Measurements from ENCODE around the gene KISS1R. TPM values are rescaled to one million over a fixed set of nuclear protein-coding genes. Genes with fewer than 3 reads are reported as not detected.
"Not testable (repeated sequence)": the region's sequence is repeated elsewhere in the genome, so short reads cannot be mapped to it uniquely, and the experiment has no call there.

Gene KISS1R
- total RNA-seq, 2 experiments from 2014 or later = 1.8 to 2.3 TPM

GRCh38 chr19:885536-886224 lies 31.5 kb upstream of the KISS1R start:
- no peak overlapping the region for H3K27ac Mint-ChIP-seq
- CTCF ChIA-PET = no interaction called here
- DNase-seq = no peak
- peaks cover 26% of the 10 kb centered on the region for H3K36me3 Mint-ChIP-seq (ENCODE audit: low read depth)
- no peak overlapping the region for H3K4me3 Mint-ChIP-seq
- POLR2A ChIA-PET = no interaction called here
- no peaks in the 10 kb centered on the region for H3K4me1 Mint-ChIP-seq
- H3K9me3 Mint-ChIP-seq = no peaks in the 10 kb centered on the region
- H3K27me3 Mint-ChIP-seq = no peaks in the 10 kb centered on the region

GRCh38 chr19:887072-887471 lies 30.1 kb upstream of the KISS1R start:
- Mint-ChIP-seq H3K27me3 (no peaks in the 10 kb centered on the region), H3K9me3 (no peaks in the 10 kb centered on the region), H3K27ac (no peak overlapping the region), H3K36me3 (ENCODE audit: low read depth) (peaks cover 14% of the 10 kb centered on the region), H3K4me3 (no peak overlapping the region), H3K4me1 (peaks cover 6% of the 10 kb centered on the region)
- POLR2A ChIA-PET = no interaction called here
- CTCF ChIA-PET = no interaction called here
- DNase-seq = no peak

- peaks cover 8% of the 10 kb centered on the region for H3K4me1 Mint-ChIP-seq
Observed at GRCh38 chr19:887599-887998, 29.5 kb upstream of the KISS1R start.

GRCh38 chr19:888581-889385 lies 28.4 kb upstream of the KISS1R start:
- Mint-ChIP-seq H3K4me3 (no peak overlapping the region), H3K27me3 (no peaks in the 10 kb centered on the region), H3K9me3 (no peaks in the 10 kb centered on the region), H3K36me3 (ENCODE audit: low read depth) (peaks cover 12% of the 10 kb centered on the region), H3K27ac (no peak overlapping the region), H3K4me1 (peaks cover 16% of the 10 kb centered on the region)
- CTCF ChIA-PET = no interaction called here
- DNase-seq = no peak
- POLR2A ChIA-PET = no interaction called here

More at GRCh38 chr19:887599-887998, 29.5 kb upstream of the KISS1R start:
- ChIA-PET POLR2A (no interaction called here), CTCF (no interaction called here)
- Mint-ChIP-seq H3K9me3 (no peaks in the 10 kb centered on the region), H3K36me3 (ENCODE audit: low read depth) (peaks cover 11% of the 10 kb centered on the region), H3K27me3 (no peaks in the 10 kb centered on the region), H3K27ac (no peak overlapping the region), H3K4me3 (no peak overlapping the region)
- DNase-seq = no peak

GRCh38 chr19:889662-890295 lies 27.4 kb upstream of the KISS1R start:
- H3K4me3 Mint-ChIP-seq = no peak overlapping the region
- H3K27ac Mint-ChIP-seq = no peak overlapping the region
- H3K9me3 Mint-ChIP-seq = no peaks in the 10 kb centered on the region
- H3K4me1 Mint-ChIP-seq = peaks cover 19% of the 10 kb centered on the region
- H3K36me3 Mint-ChIP-seq (ENCODE audit: low read depth) = peaks cover 12% of the 10 kb centered on the region
- ChIA-PET CTCF (no interaction called here), POLR2A (no interaction called here)
- no peak for DNase-seq
- H3K27me3 Mint-ChIP-seq = no peaks in the 10 kb centered on the region

GRCh38 chr19:890831-891230 lies 26.3 kb upstream of the KISS1R start:
- H3K27ac Mint-ChIP-seq = peak overlapping the region; percentile 72
- no peaks in the 10 kb centered on the region for H3K9me3 Mint-ChIP-seq
- ChIA-PET POLR2A (no interaction called here), CTCF (no interaction called here)
- H3K4me3 Mint-ChIP-seq = peak overlapping the region; percentile 61
- DNase-seq = no peak
- H3K4me1 Mint-ChIP-seq = peaks cover 19% of the 10 kb centered on the region
- peaks cover 12% of the 10 kb centered on the region for H3K36me3 Mint-ChIP-seq (ENCODE audit: low read depth)
- H3K27me3 Mint-ChIP-seq = no peaks in the 10 kb centered on the region

GRCh38 chr19:891421-892200 lies 25.5 kb upstream of the KISS1R start:
- H3K27me3 Mint-ChIP-seq, DNase-seq, CTCF ChIA-PET, H3K9me3 Mint-ChIP-seq: not testable (repeated sequence)
- POLR2A ChIA-PET = interaction anchor here (1.9 kb wide), 1 partner anchor 10 kb away, joined by 14 read pairs; no protein-coding TSS in a partner anchor
- H3K4me3 Mint-ChIP-seq = peak overlapping the region; percentile 79
- H3K4me1 Mint-ChIP-seq = peaks cover 19% of the 10 kb centered on the region
- H3K27ac Mint-ChIP-seq = peak overlapping the region; percentile 72
- peaks cover 17% of the 10 kb centered on the region for H3K36me3 Mint-ChIP-seq (ENCODE audit: low read depth)

GRCh38 chr19:892243-892893 lies 24.8 kb upstream of the KISS1R start:
- H3K4me3 Mint-ChIP-seq = peak overlapping the region; percentile 79

GRCh38 chr19:892894-893689 lies 24.0 kb upstream of the KISS1R start, which contains the start of the genes MED16 and RNU6-9:
Gene MED16, minus strand, starts transcription at chr19:893187. Its CDS starts 2,056 bp downstream, at chr19:891131.
Gene RNU6-9, plus strand, starts transcription at chr19:893484.
- ChIA-PET CTCF (interaction anchor here (0.6 to 2.0 kb wide), 8 partner anchors 16 to 352 kb away, joined by 3 to 17 read pairs (median 4); partner anchors contain the start of gene WDR18), POLR2A (interaction anchor here (0.8 to 5.0 kb wide), 14 partner anchors 10 to 381 kb away, joined by 3 to 79 read pairs (median 4); partner anchors contain the start of genes R3HDM4, RNF126 and TMEM259)
- peaks cover 19% of the 10 kb centered on the region for H3K4me1 Mint-ChIP-seq
- DNase-seq = peak; percentile 93
- H3K27ac Mint-ChIP-seq = peak within 1 kb of the TSS; percentile 93
- H3K4me3 Mint-ChIP-seq = peak within 1 kb of the TSS; percentile 82
- H3K9me3 Mint-ChIP-seq = no peaks in the 10 kb centered on the region
- peaks cover 20% of the 10 kb centered on the region for H3K36me3 Mint-ChIP-seq (ENCODE audit: low read depth)
- H3K27me3 Mint-ChIP-seq = no peaks in the 10 kb centered on the region

More at GRCh38 chr19:892243-892893, 24.8 kb upstream of the KISS1R start:
- POLR2A ChIA-PET = interaction anchor here (0.8 to 5.0 kb wide), 10 partner anchors 10 to 381 kb away, joined by 3 to 79 read pairs (median 8); partner anchors contain the start of genes R3HDM4 and TMEM259
- DNase-seq = no peak
- Mint-ChIP-seq H3K4me1 (peaks cover 19% of the 10 kb centered on the region), H3K27ac (peak overlapping the region; percentile 78), H3K27me3 (no peaks in the 10 kb centered on the region), H3K36me3 (ENCODE audit: low read depth) (peaks cover 23% of the 10 kb centered on the region), H3K9me3 (no peaks in the 10 kb centered on the region)
- CTCF ChIA-PET = interaction anchor here (0.8 to 2.0 kb wide), 5 partner anchors 17 to 128 kb away, joined by 4 to 17 read pairs (median 7); partner anchors contain the start of gene WDR18

- peaks cover 20% of the 10 kb centered on the region for H3K4me1 Mint-ChIP-seq
- H3K36me3 Mint-ChIP-seq (ENCODE audit: low read depth) = peaks cover 24% of the 10 kb centered on the region
- no peak for DNase-seq
- H3K4me3 Mint-ChIP-seq = no peak overlapping the region
- POLR2A ChIA-PET = interaction anchor here (5.0 kb wide), 1 partner anchor 11 kb away, joined by 79 read pairs; no protein-coding TSS in a partner anchor
- peak overlapping the region; percentile 44 for H3K27ac Mint-ChIP-seq
- no peaks in the 10 kb centered on the region for H3K9me3 Mint-ChIP-seq
- CTCF ChIA-PET = no interaction called here
- no peaks in the 10 kb centered on the region for H3K27me3 Mint-ChIP-seq
Observed at GRCh38 chr19:896434-896833, 20.7 kb upstream of the KISS1R start.

GRCh38 chr19:896999-897398 lies 20.1 kb upstream of the KISS1R start:
- Mint-ChIP-seq H3K4me3 (no peak overlapping the region), H3K36me3 (ENCODE audit: low read depth) (peaks cover 30% of the 10 kb centered on the region), H3K4me1 (peaks cover 20% of the 10 kb centered on the region), H3K27me3 (no peaks in the 10 kb centered on the region), H3K9me3 (no peaks in the 10 kb centered on the region), H3K27ac (no peak overlapping the region)
- ChIA-PET CTCF (no interaction called here), POLR2A (interaction anchor here (5.0 kb wide), 1 partner anchor 11 kb away, joined by 79 read pairs; no protein-coding TSS in a partner anchor)
- no peak for DNase-seq
